Right lobe of liver (tissue), 4 donors: ENCODE results near the gene PDZRN4.

Experiments
- POLR2A ChIP-seq: fragments of 450-650 bp; IDR thresholded peaks from one replicate; pipeline ENCODE4 v1.6.1; 2017; ENCODE audit warnings: antibody characterized with exemption, mild to moderate bottlenecking
- TF ChIP-seq, protein P1 (sequence below), 4 donors: fragments of 200-600 bp in 3 of 4; fragments of 450-650 bp in 1 of 4; IDR thresholded peaks; one replicate each; pipeline versions ENCODE4 v1.5.1 to v1.8.0; 2016 to 2022; ENCODE audit warnings: antibody characterized with exemption in 4 of 4, mild to moderate bottlenecking in 2 of 4
- donor health status: DM: no; HTN: no; CAD: no.
- donor health status: DM: no; HTN: no; CAD: no.
- donor health status: DM: no; HTN: yes; CAD: no.

- TF ChIP-seq POLR2A: no peak
- TF ChIP-seq, protein P1, sequence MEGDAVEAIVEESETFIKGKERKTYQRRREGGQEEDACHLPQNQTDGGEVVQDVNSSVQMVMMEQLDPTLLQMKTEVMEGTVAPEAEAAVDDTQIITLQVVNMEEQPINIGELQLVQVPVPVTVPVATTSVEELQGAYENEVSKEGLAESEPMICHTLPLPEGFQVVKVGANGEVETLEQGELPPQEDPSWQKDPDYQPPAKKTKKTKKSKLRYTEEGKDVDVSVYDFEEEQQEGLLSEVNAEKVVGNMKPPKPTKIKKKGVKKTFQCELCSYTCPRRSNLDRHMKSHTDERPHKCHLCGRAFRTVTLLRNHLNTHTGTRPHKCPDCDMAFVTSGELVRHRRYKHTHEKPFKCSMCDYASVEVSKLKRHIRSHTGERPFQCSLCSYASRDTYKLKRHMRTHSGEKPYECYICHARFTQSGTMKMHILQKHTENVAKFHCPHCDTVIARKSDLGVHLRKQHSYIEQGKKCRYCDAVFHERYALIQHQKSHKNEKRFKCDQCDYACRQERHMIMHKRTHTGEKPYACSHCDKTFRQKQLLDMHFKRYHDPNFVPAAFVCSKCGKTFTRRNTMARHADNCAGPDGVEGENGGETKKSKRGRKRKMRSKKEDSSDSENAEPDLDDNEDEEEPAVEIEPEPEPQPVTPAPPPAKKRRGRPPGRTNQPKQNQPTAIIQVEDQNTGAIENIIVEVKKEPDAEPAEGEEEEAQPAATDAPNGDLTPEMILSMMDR (IDR thresholded peaks at IDR 0.05): no peak
Observed at GRCh38 chr12:41184864-41185263, 3.3 kb upstream of the PDZRN4 start.
